Esophagus muscularis mucosa (tissue), 4 donors: Measurements from ENCODE around the gene ESR2. TPM values are rescaled to one million over a fixed set of nuclear protein-coding genes. Genes with fewer than 3 reads are reported as not detected.

Experiments
- DNase-seq: peaks from one replicate; pipeline ENCODE4 v3.0.0-alpha.2; 2017; ENCODE audit errors: extremely low spot score
- H3K27ac ChIP-seq, 4 donors: fragments of 200-600 bp; sonication (generic); replicated peaks in 1 of 4; 1 replicate in 3 of 4; 2 replicates in 1 of 4; pipeline ENCODE4 v1.5.1; 2016 to 2019; ENCODE audit warnings: mild to moderate bottlenecking in 1 of 4
- H3K27me3 ChIP-seq, 4 donors: fragments of 200-600 bp; sonication (generic); one replicate each; pipeline versions ENCODE4 v1.5.1 to v1.6.0; 2016 to 2019
- H3K36me3 ChIP-seq, 4 donors: fragments of 200-600 bp; sonication (generic); one replicate each; pipeline ENCODE4 v1.5.1; 2016 to 2019
- H3K4me1 ChIP-seq, 4 donors: fragments of 200-600 bp; sonication (generic); one replicate each; pipeline ENCODE4 v1.5.1; 2016 to 2019
- H3K4me3 ChIP-seq, 4 donors: fragments of 200-600 bp; sonication (generic); 1 replicate in 2 of 4; 2 replicates in 2 of 4; pipeline ENCODE4 v1.5.1; 2016 to 2019; ENCODE audit warnings: mild to moderate bottlenecking in 4 of 4, moderate library complexity in 1 of 4
- H3K9me3 ChIP-seq, 4 donors: fragments of 200-600 bp; sonication (generic); 1 replicate in 3 of 4; 2 replicates in 1 of 4; pipeline ENCODE4 v1.5.1; 2016 to 2019
- EP300 ChIP-seq: sonication (generic); formaldehyde crosslinking; IDR thresholded peaks from one replicate; pipeline ENCODE4 v1.6.1; 2017; ENCODE audit warnings: antibody characterized with exemption
- POLR2A ChIP-seq: fragments of 450-650 bp; IDR thresholded peaks from one replicate; pipeline ENCODE4 v1.6.1; 2017; ENCODE audit warnings: antibody characterized with exemption, moderate library complexity, mild to moderate bottlenecking, low read depth
- POLR2AphosphoS5 ChIP-seq, 2 donors: sonication (generic); formaldehyde crosslinking; IDR thresholded peaks; one replicate each; pipeline ENCODE4 v1.6.1; 2017; ENCODE audit warnings: antibody characterized with exemption in 2 of 2
- WGBS: methylation state at CpG from one replicate; pipeline ENCODE4 v1.1.5; 2018; 5-methylcytosine and 5-hydroxymethylcytosine counted together
- intact Hi-C: fragments of 100-400 bp; cut with DNase I; formaldehyde crosslinking; loops from one replicate; pipeline ENCODE4 v1.15.1; 2023
- total RNA-seq, 4 donors: library from RNA; depleted of rRNA; stranded (reverse); fragments of >200 nt; gene quantifications; one replicate each; pipeline versions ENCODE4 v1.1.0 to v1.2.1, GENCODE V29; 2016
- TF ChIP-seq, protein P1 (sequence below), 3 experiments: fragments of 200-600 bp in 2 of 3; fragments of 450-650 bp in 1 of 3; sonication (generic) in 2 of 3; IDR thresholded peaks; one replicate each; pipeline ENCODE4 v1.5.1; 2017 to 2019; ENCODE audit warnings: antibody characterized with exemption in 3 of 3, mild to moderate bottlenecking in 2 of 3, moderate library complexity in 1 of 3

Gene ESR2
- total RNA-seq, 4 donors from 2014 or later, result 0.29 to 0.83 (median 0.42) TPM; not detected in 1

DNA sequence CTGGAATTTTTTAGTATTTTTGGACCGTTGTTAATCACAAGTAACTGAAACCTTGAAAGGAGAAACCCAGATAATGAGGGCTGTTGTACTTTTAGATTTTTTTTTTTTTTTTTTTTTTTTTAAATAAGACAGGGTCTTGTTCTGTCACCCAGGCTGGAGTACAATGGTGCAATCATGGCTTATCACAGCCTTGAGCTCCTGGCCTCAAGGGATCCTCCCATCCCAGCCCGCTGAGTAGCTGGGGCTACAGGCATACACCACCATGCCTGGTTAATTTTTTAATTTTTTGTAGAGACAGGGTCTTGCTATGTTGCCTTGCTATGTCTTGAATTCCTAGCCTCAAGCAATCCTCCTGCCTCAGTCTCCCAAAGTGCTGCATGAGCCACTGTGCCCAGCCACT, 229.7 kb downstream of the ESR2 start:
- TF ChIP-seq, protein P1, sequence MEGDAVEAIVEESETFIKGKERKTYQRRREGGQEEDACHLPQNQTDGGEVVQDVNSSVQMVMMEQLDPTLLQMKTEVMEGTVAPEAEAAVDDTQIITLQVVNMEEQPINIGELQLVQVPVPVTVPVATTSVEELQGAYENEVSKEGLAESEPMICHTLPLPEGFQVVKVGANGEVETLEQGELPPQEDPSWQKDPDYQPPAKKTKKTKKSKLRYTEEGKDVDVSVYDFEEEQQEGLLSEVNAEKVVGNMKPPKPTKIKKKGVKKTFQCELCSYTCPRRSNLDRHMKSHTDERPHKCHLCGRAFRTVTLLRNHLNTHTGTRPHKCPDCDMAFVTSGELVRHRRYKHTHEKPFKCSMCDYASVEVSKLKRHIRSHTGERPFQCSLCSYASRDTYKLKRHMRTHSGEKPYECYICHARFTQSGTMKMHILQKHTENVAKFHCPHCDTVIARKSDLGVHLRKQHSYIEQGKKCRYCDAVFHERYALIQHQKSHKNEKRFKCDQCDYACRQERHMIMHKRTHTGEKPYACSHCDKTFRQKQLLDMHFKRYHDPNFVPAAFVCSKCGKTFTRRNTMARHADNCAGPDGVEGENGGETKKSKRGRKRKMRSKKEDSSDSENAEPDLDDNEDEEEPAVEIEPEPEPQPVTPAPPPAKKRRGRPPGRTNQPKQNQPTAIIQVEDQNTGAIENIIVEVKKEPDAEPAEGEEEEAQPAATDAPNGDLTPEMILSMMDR (IDR thresholded peaks at IDR 0.05), result no peak
- TF ChIP-seq POLR2A (no peak), EP300 (no peak), POLR2AphosphoS5 (IDR thresholded peaks at IDR 0.05) (no peak)
- DNase-seq, result no peak
- 96% methylated on average over 2 of the region's 2 CpGs for WGBS
- H3K4me3 ChIP-seq, result no peak overlapping the region
- peaks cover 12 to 68% (median 35%) of the 10 kb centered on the region in 4 donors for H3K36me3 ChIP-seq
- intact Hi-C loops, result no loop called here
- no peaks in the 10 kb centered on the region for H3K9me3 ChIP-seq
- H3K27me3 ChIP-seq, result no peaks in the 10 kb centered on the region
- H3K27ac ChIP-seq, result no peak overlapping the region
- H3K4me1 ChIP-seq, result peaks cover 0 to 7% (median 2%) of the 10 kb centered on the region in 4 donors

DNA sequence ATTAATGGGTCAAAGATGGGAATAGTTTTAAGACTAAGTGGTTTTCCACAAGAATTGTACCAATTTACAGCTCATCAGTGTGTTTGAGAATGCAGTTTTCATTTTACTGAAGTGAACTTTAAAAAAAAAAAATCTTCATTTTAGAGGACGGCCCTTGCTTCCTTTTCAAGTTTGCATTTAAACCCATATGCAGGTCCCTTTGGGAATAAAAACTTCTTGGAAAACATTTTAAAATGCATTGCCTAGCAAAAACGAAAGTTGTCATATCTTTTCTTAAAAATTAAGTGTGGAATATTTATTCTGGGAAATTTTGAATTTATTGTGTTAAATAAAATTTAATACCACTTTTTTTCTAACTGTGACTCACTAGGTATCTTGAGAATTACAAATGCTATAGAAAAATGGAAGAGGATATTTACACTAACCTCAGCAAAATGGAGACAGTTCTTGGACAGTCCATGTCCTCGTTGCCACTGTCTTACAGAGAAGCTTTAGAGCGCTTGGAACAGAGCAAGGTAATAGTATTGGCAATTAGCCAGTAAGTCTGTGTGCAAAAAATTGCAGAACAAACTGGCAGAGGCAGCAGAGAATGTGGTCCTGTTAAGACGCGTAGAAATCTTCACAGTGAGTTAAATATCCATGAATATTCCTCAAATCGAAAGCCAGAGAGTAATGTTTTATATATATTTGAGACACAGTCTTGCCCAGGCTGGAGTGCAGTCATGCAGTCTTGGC, 231.6 kb downstream of the ESR2 start:
- H3K9me3 ChIP-seq, result no peaks in the 10 kb centered on the region
- no peak for DNase-seq

DNA sequence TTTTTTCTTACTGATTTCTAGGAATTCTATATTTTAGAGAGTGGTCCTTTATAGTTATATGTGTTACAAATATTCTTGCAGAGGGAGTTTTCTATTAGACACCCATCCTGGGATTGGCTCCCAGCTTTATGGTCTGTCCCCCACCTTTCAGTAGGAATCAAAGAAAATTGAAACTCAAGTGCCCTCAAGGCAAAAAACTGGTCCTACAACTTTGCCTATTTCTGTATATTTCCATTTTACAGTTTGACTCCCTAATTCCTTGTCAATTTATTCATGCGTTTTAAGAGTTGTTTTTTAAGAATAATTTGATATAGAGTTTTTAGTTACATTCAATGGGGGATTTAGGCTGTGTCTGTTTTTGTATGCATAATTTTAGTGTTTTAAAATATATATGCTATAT, 232.5 kb downstream of the ESR2 start:
- no peak overlapping the region for H3K4me3 ChIP-seq
- no peak for DNase-seq
- WGBS, result 97% methylated on average over 1 of the region's 1 CpG
- peaks cover 0 to 7% (median 2%) of the 10 kb centered on the region in 4 donors for H3K4me1 ChIP-seq
- peaks cover 12 to 64% (median 29%) of the 10 kb centered on the region in 4 donors for H3K36me3 ChIP-seq
- no peak overlapping the region for H3K27ac ChIP-seq
- H3K9me3 ChIP-seq, result no peaks in the 10 kb centered on the region
- no peak for TF ChIP-seq POLR2A
- no peak for TF ChIP-seq EP300
- TF ChIP-seq POLR2AphosphoS5 (IDR thresholded peaks at IDR 0.05), result no peak
- TF ChIP-seq, protein P1 (IDR thresholded peaks at IDR 0.05), result no peak
- intact Hi-C loops, result no loop called here
- no peaks in the 10 kb centered on the region for H3K27me3 ChIP-seq

More for the DNA sequence above, 231.6 kb downstream of the ESR2 start:
- Histone ChIP-seq H3K4me3 (no peak overlapping the region), H3K36me3 (peaks cover 12 to 64% (median 31%) of the 10 kb centered on the region in 4 donors), H3K27ac (no peak overlapping the region), H3K4me1 (peaks cover 0 to 7% (median 2%) of the 10 kb centered on the region in 4 donors), H3K27me3 (no peaks in the 10 kb centered on the region)
- intact Hi-C loops, result no loop called here
- WGBS, result 76% methylated on average over 7 of the region's 7 CpGs
- TF ChIP-seq POLR2A (no peak), EP300 (no peak), POLR2AphosphoS5 (IDR thresholded peaks at IDR 0.05) (no peak)
- TF ChIP-seq, protein P1 (IDR thresholded peaks at IDR 0.05), result no peak

DNA sequence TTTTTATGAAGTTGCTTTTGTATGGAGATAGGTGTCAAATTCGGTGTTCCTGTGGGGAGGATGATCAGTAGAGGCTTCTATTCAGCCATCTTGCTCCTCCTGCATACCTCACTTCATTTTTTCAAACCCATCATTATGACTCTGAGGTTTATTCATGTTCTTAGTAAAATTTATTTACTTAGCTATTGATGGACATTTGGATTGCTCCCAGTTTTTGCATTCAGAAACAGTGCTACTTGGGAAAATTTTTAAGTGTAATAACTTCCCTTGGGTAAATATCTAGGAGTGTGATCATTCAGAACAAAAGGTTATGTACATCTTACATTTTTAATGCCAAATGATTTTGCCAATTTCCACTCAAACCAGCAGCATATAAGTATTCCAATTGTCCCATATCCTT, 233.1 kb downstream of the ESR2 start:
- Histone ChIP-seq H3K9me3 (no peaks in the 10 kb centered on the region), H3K4me3 (no peak overlapping the region), H3K4me1 (peaks cover 0 to 7% (median 2%) of the 10 kb centered on the region in 4 donors), H3K36me3 (peaks cover 6 to 64% (median 25%) of the 10 kb centered on the region in 4 donors), H3K27ac (no peak overlapping the region), H3K27me3 (no peaks in the 10 kb centered on the region)
- TF ChIP-seq POLR2A (no peak), POLR2AphosphoS5 (IDR thresholded peaks at IDR 0.05) (no peak)
- TF ChIP-seq, protein P1 (IDR thresholded peaks at IDR 0.05), result no peak
- 89% methylated on average over 1 of the region's 1 CpG for WGBS
- intact Hi-C loops, result no loop called here
- no peak for DNase-seq
